Fibroblast of skin of left quadriceps (primary cell): ENCODE measurements around the gene IRF2BP2.

ENCODE experiments used
- DNase-seq, 2 experiments: peaks; one replicate each; pipeline ENCODE4 v3.0.0-alpha.2; 2013; ENCODE audit warnings: low read depth in 2 of 2

Gene IRF2BP2

DNA sequence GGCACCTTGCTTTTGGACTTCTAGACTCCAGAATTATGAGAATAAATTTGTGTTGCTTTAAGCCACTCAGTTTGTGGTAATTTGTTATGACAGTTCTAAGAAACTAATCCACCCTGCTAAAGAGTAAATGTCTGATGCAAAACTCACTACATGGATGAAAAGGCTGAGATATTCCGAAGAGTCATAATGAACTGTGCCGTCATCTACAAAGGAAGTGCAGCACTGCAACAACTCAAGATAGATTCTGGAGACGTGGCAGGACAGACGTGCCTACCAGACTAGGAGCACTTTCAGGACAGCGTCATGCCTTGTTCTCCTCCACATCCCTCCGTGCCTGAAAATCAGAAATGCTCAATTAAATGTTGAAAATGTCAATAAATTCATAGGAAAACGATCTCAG lies 24.4 kb upstream of the IRF2BP2 start:
- no peak for DNase-seq

DNA sequence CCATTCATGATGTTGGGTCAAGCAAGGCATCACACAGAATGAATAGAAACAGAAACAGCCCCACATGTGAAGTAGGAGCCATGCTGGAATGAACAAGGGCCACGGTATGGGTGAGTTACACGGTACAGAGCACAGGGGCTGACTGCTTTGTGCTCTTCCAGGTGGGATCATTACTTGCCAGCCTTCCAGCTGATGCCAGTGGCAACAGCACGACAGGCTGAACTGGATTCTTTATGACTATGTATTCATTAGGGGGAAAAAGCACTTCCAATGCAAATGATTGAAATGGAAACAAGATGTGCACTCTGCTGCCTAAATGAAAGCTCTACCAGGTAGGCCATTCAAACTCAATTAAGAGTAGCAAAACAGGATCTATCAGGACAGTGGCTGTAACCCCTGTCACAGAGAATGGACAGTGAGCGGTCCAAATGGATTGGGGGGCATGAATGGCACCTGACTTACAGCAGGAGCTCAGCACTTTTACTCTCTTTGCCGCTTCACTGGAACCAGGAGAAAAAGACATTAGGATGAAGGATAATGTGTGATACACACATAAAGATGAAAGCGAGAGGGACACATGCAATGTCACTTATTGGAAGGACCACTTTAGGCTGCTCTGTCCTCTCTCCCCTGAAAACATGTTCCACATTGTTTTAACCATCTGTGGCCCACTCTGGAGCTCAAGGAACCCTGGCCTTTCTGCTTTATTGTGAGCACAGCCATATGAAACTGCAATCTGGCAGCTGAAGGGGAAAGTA lies 23.4 kb upstream of the IRF2BP2 start:
- DNase-seq = no peak

DNA sequence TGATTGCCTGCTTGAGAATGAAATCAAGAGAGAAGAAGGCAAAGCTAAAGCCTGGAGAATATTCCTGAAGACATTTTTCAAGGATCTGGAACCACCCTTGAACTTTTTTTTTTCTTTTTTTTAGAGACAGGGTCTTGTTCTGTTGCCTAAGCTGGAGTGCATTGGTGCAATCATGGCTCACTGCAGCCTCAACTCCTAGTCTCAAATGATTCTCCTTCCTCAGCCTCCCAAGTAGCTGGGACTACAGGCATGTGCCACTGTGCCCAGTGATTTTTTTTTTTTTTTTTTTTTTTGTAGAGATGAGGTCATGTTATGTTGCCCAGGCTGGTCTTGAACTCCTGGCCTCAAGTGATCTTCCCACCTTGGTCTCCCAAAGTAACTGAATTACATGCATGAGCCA lies 22.2 kb upstream of the IRF2BP2 start:
- no peak for DNase-seq

DNA sequence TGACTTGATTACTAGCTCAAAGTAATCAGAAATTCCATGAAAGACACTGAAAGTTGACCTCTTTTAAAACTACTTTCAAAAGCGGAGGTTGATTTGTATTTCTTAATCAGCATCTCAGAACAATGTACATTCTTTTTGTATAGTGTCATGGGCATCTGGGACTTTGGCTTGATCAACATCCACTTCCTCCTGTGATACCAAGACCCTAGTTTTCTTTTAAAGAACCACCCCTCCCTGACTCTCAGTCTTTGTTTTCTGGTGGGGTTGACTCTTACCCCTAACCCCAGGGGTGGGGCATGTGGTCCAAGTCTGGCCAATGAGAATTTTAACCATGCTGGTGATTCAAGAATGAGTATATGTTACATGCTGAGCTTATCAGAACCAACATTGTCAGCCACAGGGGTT lies 21.7 kb upstream of the IRF2BP2 start:
- DNase-seq = peak in 1 of 2 experiments; percentile 64

DNA sequence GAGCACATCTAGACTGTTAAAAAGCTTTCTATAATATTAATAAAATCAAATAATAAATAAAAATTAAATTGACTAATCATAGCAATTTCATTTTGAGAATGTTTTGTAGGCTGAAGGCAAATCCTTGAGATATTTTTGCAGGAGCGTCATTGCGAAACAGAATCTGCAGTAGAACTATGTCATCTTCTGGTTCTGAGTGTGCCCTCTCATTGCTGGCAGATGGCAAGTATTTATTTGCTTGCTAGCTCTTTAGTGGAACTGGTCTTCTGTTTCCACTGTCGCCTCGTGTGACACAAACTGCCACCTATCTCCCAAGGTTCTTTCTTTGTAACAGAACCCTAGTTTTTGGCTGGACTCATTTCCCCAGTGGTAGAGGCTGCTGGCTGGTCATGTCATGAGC lies 19.0 kb upstream of the IRF2BP2 start:
- no peak for DNase-seq

DNA sequence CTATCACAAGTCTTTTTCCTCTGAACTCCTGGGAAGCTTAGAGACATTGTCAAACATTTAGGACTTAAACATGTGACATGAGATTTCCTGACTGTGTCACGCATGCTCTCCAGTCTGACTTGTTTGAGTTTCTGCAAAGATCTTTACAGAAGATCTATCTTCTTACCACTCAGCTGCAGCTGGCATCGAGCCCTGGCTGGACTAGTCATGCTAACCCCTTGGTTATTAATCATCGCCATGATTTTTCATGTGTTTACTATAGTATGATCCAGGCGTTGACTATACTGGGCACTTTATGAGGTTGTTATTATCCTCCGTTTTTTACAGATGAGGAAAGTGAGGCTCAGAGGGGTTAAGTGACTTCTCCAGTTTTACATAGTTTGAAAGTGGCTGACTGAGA lies 18.1 kb upstream of the IRF2BP2 start:
- no peak for DNase-seq

DNA sequence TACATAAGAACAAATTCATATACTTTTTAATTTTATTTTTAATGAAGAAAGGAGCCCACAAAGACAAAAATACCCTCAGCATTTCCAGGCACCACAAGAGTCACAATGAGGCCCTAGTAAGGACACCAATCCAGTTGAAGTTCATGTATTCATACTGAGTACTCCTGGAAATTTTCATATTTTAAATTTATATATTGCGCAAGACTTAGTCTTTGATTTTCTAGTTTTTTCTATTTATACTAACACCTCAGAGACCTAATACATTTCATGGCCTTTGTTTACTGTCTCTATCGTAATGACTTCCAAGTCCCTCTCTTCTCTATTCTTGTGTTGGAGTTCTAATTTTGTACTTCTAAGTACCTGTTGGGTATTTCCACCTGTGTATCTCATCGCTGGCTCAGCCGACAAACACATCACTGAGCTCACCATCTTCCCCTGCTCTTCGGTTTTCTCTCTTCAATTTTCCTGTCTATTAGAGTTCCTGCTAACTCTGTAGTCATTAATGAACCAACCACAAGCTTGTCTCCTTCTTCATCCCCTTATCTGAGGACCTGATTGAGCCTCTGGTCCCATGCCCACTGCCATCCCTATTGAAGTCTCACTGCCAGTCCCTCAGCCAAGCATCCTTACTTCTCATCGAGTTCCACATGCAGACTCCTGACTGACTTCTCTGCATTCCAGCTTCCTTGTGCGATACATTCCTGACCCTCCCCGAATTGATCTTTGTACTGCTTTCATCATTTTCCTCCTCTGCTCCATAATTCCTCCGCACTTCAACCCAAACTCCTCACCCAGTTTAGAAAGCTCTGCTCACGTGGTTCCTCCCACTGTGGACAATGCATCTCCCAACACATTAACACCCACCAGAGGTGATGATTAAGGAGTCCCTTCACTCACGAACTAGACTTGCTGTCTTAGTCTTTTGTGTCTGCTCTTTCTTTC lies 17.3 kb upstream of the IRF2BP2 start:
- no peak for DNase-seq

DNA sequence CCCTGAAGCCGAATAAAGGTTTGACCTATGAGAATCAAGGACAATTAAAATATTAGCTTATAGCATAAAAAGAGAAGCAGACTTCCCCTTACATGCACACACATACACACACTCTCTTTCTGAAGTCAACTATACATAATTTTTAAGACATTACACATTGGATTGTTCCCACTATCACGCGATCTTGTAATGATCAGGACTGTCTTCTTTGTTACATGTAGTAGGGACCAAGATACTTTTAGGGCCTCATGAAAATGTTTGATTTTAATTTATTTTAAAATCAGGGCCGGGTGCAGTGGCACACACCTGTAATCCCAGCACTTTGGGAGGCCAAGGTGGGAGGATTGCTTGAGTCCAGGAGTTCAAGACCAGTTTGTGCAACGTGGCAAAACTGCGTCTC lies 16.4 kb upstream of the IRF2BP2 start:
- DNase-seq = no peak

DNA sequence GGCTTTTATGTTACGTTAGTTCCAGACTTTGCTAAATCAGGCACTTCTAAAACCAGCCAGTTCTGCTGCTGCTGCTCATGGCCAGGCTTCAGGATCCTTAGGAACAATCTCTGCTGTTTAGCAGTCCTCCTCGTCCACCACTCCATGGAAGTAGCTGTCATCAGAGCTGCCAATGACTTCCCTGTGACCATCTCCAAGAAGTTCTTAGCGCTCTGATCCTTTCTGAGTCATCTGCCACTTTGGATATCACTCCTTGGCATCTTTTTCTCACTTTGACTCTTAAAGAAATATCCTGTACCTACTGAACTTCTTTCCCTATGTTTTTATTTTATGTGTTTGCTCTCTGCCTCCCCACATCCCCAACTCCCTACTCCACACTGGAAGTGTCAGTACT lies 14.7 kb upstream of the IRF2BP2 start:
- DNase-seq = no peak

DNA sequence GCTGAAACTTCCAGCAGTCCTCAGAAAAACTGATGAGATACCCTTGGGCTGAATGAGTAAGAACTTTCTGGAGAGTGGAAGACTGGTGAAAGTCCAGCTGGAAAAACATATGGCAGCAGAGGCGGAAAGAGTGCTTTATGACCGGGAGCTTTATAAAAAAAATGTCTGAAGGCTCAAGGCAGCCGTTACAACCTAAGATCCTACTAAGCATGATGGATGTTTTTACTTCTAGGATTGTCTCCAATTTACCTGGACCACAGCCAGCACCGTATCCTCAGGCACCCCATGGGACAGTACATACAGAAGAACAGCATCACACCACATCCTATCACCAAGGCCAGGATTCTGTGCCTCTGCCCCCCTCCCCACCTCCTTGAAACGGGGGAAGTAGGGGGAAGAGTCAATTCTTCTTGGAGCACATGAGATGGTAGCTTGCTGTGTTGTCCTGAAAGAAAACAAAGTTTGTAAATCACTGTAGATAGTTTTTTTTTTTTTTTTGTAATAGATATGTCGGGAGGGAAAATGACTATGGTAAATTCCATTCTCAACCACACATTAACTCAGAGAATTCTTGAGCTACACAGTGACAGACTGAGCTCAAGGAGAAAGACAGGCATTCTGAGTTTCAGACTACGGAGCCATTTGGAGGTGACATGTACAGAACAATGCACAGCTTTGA lies 11.8 kb upstream of the IRF2BP2 start:
- peak; percentile 97 to 98 for DNase-seq

DNA sequence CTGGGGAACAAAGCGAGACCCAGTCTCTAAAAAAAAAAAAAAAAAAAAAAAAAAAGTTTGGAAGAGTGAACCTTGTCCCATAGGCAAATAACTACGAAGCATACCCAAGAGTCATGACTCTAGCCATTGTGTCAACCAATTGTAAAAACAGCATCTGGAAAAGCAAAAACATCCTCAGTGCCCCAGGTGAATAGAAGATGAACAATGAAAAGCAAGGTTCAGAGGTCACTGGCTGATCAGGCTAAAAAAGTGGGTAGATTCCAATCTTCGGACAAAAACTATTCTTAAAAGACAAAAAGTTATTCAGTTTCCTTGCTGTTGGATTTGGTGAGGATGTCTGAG lies 11.1 kb upstream of the IRF2BP2 start:
- no peak for DNase-seq

DNA sequence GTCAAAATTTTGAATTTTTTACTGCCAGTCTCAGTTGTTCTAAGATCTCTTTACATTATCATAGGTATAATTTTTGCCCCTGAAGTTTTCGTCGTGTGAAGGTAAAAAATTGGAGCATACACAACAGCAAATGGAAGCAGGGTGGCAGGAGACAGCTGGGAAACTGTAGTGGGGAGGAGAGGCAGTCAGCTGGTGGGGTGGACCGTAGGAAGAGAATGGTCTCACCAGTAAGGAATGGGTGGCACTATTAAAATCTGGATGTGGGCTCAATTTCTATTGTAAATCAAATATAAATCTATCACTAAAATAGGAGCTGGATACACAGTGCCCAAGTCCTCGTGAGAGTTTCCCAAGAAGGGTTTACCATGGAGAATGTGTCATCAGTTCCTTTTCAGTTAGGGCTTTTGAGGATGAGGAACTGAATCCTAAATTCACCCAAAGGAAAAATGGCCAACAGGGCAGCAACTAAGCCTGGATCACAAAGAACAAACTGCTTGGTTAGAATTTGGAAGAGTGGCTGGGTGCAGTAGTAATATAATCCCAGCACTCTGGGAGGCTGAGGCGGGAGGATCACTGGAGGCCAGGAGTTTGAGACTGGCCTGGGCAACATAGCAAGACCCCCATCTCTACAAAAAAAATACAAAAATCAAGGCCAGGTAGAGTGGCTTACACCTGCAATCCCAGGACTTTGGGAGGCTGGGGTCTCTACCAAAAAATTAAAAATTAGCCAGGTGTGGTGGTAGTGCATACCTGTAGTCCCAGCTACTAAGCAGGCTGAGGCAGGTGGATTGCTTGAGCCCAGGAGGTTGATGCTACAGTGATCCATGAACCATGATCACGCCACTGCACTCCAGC lies 10.5 kb upstream of the IRF2BP2 start:
- DNase-seq = no peak

DNA sequence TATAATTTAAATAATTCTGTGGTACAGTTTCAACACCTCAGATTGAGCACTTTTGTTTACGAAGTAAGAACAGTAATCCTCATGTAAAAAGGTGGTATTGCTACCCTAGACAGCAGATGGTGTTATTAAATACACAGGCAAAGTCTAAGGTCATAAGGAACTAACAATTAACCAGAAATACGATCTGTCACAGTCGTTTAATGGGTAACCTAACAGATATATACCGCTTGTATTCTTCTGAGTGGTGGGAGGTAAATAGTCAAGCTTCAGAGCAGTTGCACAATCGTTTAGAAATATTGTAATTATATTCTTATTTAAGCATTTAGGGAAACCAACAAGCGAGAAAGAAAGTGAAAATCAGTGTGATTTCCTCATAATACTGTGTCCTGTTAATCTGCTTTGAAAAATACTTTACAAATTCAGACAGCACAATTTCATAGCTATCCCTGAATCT lies 9.8 kb upstream of the IRF2BP2 start:
- DNase-seq = no peak

DNA sequence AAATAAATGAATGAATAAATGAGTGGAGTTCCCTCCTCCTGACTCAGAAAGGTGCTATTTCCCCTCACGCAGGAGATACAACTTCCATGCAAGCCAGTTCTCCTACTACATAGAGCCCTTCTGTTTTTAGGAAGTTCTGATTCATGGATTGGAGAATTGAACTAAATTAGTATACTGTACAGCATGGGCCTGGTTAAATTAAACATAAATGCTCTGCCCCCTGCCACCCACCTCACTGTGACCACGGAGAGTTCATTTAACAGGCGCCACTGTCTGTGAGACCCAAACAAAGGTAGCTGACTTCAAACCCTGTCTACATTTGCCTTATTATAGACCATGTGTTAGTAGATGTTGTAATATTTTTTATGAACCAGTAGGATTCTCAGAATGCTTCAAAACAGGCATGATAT lies 9.1 kb upstream of the IRF2BP2 start:
- DNase-seq = no peak

DNA sequence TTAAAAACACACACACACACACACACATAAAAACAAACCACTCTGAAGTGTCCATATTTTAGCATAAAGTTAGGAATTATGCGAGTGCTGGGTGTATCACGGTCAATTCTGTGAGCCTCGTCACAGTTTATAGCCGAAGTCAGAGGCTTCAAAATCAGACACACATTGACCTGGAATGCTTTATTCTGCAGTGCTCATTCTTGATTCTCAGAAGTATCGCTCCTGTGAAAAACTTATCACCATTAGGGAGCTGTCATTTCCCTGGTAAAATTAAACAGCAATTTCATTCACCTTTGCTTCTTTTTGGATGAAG lies 8.7 kb upstream of the IRF2BP2 start:
- no peak for DNase-seq

DNA sequence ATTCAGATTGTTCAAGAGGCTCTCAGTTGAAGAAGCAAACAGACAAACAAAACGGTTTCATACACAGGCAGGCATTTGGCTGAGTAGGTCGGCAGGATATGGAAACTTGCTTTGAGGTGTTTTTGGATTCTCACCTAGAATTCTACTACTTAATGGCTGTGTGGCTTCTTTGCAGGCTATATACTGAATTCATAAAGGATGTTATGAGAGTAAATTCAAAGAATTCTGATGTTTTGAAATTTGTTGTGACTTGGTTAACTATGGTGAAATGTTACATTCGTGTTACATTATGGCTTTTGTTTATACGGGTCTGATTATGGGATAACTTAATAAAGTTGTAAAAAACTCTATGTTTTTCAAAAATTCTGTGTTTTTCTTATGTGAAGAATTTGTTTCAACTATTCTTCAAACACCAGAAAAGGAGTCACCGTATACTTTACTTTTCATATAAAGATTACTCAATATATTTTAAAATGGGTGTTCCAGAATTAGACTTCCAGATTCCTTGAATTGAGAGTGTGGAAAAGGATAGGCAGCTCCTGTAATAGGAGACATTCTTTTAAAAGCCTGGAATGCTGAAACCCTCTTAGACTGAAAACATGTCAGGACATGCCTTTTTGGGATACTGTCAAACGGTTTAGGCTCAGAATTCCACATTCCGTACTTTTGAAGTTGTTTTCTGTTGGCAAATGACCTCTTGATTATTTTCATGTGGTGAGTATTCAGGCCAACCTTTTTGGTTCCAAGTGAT lies 8.2 kb upstream of the IRF2BP2 start:
- peak; percentile 81 to 82 for DNase-seq

DNA sequence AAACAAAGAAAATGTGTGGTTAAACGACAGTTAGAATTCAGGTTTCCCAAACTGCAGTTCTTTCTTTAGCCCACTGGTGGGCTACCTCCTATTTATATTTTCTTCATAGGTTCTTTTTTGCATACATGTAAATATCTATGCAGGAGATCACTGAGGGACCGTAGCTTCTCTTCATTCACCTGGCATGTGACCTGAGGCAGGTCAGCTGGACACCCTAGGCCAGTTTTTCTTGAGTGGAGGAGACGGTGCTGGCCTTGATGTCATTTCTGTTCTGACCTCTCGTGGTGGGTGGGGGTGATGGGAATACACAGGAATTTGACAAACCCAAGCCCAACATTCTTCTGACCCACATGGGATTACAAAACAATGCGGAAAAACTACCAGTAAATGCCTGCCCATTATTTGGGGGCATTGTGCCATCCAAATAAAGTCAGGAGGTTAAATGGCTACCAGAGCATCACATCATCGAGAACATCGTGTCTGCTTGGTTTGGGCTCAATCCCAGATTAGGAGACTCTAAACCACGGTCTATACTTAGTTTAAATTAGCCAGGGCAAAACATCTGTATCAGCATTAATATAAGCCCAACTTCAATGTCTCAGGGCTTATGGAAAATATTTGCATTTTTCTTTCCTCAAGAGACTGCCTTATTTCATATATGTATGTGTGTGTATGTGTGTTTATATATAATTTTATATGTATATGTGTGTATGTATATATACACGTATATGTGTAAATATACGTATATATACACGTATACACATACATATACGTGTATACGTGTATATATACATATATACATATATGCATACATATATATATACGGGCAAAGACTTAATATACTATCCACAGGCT lies 7.4 kb upstream of the IRF2BP2 start:
- no peak for DNase-seq

DNA sequence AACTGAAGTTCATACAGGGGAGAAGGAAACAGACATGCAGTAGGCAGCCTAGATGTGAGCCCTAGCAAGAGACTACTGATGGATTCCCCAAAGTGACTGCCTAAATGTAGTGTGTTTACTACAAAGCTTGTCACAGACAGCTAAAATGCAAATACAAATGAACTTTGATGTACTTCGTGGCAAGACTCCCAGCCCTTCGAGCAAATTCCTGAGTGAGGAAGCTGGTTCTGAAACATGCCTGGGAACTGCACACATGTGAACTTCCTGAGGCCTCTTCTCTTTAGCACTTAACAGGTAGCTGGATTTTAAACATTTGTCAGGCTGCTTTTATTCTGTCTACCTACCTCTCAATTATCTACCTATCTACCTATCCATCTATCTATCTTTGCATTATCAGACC lies 6.7 kb upstream of the IRF2BP2 start:
- DNase-seq = no peak

DNA sequence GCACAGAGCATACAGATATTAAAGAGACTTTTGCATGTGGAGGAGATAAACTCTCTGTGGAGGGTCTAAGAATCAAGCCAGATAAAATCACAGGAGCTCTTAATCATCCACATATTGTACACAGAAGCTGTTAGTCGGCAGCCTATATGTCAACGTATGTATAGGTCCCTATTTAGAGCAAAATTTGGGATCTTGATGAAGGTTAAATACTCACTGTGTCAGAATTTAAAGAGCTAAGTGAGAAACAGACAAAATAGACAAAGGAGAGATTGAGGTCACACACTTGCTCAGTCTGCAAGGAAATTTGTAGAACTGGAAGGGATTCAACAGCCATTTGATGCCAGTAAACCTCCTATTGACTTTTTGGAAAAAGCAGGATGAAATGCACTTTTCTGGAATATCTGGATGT lies 4.1 kb upstream of the IRF2BP2 start:
- DNase-seq = no peak
